Left cardiac atrium (tissue), 4 donors: ENCODE measurements around the gene DMD. TPM values are rescaled to one million over a fixed set of nuclear protein-coding genes. Genes with fewer than 3 reads are reported as not detected.
"Not testable (repeated sequence)": the region's sequence is repeated elsewhere in the genome, so short reads cannot be mapped to it uniquely, and the experiment has no call there.

Experiments used
- ATAC-seq, 2 donors: fragments of 200-7000 bp; cut with Tn5 transposase; one replicate each; pipeline ENCODE4 v1.9.1; 2020; ENCODE audit warnings: mild to moderate bottlenecking in 2 of 2, moderate library complexity in 2 of 2
- DNase-seq: peaks from one replicate; pipeline ENCODE4 v3.0.0-alpha.2; 2020
- intact Hi-C, 2 donors: fragments of 100-400 bp; cut with DNase I; formaldehyde crosslinking; loops; one replicate each; pipeline versions ENCODE4 v1.14.1 to v1.15.1; 2022 to 2023
- total RNA-seq, 2 donors: library from RNA; stranded (reverse); fragmentation: NEBNext Ultra II Directional; extraction: Animal tissue kit (Norgen Biotek cat#: 25700); gene quantifications; one replicate each; pipeline ENCODE4 v1.2.1, GENCODE V29; 2021
- donor health status: DM: no; HTN: yes; CAD: no.
- donor health status: DM: no; HTN: yes; CAD: no; lungs with severe emphysema.
- donor health status: DM: yes; HTN: yes; CAD: no.
- donor health status: Dilated cardiomyopathy.

The DMD gene
- total RNA-seq, 2 donors from 2014 or later, result 134 to 137 TPM

DNA sequence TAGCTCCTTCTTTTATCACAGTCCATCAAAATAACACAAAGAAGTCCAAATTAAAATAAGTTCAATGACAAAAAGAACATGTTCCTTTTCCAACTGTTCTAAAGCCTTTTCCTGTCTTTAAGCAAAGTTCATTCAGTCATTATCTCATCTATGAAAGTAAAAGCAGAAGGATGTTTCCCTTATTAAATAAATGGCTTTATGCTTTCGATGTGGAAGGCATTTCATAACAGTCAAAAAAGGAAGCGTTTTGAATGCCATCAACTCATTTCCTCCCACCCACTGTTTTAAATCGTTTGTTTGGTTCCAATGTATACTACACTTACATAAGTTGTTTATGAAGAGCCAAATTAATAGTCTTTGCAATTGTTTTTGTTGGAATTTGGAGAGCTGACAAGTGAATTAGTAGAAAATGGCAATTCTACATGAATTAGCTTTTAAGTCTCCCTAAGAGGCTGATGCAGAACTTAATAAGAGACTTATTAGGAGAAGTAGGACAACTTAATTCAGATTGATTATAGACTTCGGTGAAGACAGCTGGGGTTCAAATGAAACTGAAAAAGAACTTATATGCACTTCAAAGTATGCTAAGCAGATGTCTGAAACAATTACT lies 1746.9 kb downstream of the DMD start:
- no peak for ATAC-seq
- DNase-seq, result no peak
- intact Hi-C loops, result no loop called here

DNA sequence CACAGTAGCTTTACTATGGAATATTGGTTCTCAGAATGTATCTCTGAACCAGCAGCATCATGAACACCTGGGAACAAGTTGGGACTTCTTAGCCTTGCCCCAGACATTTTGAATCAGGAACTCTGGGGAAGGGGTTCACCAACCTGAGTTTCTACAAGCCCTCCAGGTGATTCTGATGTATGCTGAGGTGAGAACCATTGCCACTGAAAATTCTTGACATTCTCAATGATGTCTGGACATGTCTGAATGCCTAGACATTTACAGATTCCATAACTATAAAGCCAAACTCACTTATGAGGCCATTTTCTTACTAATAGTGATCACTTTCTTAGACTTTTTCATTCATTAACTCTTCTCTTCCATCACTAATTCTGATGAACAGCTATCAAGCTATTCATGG lies 1750.1 kb downstream of the DMD start:
- intact Hi-C loops, result no loop called here
- DNase-seq, result no peak

DNA sequence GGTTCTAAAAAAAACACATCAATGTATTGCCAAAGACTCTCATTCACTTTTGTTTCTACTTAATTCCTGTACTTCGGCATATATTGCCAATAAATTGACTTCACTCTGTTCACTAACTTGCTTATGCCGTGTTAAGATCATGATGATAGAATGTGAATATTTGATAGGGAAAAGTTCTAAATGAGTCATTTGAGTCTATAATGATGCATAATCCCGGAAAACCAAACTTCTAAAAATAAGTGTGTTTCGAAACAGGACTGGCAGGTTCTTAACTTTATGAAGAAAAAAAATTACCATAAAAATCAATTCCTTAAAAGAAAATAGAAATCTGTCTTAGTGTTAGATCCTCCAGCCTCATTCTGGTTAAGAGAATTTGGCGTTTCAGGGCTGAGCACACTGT lies 1752.0 kb downstream of the DMD start:
- no peak for DNase-seq
- intact Hi-C loops, result no loop called here
- ATAC-seq, result no peak

More for the DNA sequence above, 1750.1 kb downstream of the DMD start:
- no peak for ATAC-seq

DNA sequence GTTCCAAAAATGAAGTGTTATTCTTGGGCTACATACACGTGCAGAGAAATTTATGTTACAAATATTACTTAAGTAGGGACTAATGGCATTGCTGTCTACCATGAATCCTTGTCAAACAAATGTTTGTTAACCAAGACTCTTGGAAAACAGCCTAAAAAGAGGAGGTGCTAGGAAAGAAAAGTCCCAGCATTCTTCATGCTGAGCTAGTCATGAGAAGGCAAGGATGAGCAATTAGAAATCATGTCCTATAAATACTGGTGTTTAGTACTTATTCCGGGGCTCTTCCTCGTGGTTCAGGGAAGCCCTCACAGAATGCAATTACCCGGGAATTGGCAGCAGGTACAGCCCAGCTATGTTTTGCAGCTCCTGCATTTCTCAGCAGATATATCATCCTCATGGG lies 1761.4 kb downstream of the DMD start:
- DNase-seq (no peak), ATAC-seq (no peak)
- intact Hi-C loops, result no loop called here

DNA sequence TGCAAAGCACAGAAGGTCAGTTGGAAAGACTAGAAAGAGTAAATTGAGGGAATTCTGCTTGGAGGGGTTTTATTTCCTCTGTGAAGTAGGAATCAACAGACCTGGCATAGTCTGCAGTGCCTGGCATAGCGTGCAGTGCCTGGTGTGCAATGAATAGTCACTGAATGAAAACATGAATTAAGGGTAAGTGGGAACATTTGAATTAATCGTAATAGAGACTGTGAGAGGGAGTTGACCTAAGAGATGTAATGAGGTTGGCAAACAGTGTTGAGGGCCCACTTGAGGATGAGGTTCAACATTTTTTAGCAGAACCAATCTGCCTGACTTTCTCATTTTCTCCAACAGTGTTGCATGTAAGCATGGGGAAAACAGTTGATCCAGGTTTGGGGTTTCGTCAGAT lies 1762.3 kb downstream of the DMD start:
- intact Hi-C loops, result no loop called here
- ATAC-seq, result no peak
- no peak for DNase-seq

DNA sequence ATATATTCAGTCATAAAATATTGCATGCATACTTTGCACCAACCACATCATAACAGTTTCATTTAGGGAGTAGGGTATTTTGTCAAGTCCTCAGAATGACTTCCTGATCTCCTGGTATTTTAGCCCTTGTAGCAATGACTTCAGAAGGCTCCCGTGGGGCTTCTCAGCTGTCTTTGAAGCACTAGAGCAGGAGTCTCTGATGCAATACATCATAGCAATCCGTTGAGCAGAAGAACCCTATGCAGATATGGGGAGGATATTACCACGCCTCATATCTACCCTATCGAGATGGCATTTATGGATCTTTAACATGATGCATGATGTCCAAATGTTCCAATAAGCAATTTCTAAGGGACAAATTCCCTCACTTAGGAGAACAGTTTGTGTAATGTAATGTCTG lies 1765.8 kb downstream of the DMD start:
- no peak for ATAC-seq
- no peak for DNase-seq
- intact Hi-C loops, result no loop called here

DNA sequence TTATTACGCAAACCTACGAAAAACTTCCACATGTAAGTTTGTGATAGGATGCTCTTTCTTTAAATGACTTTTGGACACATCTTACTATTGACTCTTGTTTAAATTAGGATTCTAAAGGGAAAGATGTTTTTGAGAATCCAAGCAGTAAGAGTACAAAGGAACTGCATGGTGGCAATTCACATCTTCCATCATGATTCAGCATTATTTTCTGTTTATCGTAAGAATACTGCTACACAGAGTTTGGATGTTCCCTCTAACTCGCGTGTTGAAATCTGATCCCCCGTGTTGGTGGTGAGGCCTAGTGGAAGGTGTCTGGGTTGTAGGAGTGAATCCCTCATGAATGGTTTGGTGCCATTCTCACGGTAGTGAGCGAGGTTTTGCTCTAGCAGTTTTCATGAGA lies 1767.7 kb downstream of the DMD start:
- ATAC-seq (no peak), DNase-seq (no peak)
- intact Hi-C loops, result no loop called here

DNA sequence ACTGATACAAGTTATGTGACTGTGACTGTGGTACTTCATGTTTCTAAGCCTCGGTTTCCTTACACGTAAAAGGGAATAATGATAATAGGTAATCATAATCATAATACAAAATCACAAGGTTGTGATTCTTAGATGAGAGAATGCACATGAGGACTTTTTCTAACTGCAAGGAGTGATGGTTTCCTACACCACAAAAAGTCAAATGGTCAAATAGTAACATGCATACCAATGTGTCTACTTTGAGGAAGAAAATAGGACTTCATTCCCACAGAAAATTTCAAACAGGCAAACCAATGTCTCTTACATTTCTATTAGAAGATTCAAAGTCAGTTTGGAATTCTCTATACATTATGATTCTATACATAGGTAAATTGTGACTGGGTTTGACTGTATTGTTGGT lies 1770.8 kb downstream of the DMD start:
- DNase-seq (no peak), ATAC-seq (no peak)
- intact Hi-C loops, result no loop called here

DNA sequence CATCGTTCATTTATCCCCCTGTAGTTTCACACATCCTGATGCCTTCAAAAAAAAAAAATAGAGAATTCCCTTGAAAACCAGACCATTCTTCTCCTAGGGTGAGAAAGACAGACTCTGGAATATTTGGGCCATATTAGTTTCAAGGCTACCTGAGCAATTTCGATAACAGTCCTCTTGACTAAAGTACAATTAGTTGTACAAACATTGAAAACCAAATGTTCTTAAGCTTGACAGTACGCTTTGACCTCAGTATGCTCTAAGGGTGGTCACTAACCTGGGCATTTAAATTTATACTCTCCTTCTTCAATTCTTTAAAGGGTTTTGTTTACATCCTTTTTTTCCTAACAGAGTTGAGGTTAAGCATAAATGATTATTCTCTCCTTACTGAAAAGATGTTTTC lies 1774.9 kb downstream of the DMD start:
- intact Hi-C loops, result no loop called here
- ATAC-seq, result no peak
- DNase-seq, result no peak

DNA sequence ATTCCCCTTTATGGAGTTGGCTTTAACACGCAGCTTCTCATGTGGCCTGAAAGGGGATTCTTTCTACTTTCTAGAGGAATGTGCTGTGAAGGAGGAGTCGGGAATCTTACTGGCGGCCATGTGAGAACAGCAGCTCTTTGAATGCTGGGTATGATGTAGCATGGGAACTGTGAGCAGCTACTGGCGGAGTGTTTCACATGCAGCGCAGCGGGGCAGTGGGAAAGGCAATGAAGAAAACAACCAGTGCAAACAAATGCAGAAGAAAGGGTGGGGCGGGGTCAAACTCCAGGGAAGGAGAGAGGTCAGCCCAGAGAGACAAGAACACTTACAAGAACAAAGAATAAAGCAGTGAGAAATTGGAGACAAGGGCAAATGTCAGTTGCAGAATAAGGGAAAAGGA lies 1775.8 kb downstream of the DMD start:
- ATAC-seq (peak in 1 of 2 donors; percentile 51), DNase-seq (no peak)
- intact Hi-C loops, result no loop called here

DNA sequence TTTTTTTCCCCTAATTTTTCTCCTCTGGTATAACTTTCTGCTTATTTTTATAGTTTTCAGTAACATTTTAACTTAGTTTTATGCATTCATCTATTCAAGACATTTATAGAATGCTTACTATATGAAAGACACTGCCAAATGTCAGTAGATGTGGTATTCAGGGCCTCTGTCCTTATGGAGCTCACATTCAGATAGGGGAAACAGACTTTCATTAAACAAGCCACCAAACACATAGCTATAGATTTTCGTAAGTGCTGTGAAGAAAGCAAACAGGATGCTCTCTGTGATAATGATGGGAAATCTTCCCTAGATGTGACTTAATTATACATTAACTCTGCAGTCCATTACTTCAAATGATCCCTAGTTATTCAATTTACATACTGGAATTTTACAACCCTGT lies 1777.5 kb downstream of the DMD start:
- ATAC-seq, result no peak

DNA sequence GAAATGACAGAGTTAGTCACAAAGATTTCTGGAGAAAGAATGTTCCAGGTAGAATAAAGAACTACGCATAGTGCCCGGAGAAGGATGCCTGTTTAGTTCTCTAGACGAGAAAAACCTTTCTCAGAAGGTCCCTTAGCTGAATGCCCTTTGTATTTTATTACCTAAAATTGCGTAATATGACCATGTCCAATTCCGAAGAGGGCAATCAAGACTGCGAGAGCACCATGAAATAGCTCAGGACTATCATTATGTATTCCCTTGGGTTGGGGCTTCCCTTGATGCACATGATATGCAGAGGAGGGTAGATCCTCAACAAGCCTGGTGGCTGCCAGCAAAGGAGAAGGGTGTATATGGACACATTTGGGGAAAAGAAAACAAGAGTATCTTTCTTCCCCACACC lies 1781.4 kb downstream of the DMD start:
- DNase-seq (no peak), ATAC-seq (no peak)
- intact Hi-C loops, result no loop called here

More for the DNA sequence above, 1777.5 kb downstream of the DMD start:
- DNase-seq, result no peak
- intact Hi-C loops, result no loop called here

DNA sequence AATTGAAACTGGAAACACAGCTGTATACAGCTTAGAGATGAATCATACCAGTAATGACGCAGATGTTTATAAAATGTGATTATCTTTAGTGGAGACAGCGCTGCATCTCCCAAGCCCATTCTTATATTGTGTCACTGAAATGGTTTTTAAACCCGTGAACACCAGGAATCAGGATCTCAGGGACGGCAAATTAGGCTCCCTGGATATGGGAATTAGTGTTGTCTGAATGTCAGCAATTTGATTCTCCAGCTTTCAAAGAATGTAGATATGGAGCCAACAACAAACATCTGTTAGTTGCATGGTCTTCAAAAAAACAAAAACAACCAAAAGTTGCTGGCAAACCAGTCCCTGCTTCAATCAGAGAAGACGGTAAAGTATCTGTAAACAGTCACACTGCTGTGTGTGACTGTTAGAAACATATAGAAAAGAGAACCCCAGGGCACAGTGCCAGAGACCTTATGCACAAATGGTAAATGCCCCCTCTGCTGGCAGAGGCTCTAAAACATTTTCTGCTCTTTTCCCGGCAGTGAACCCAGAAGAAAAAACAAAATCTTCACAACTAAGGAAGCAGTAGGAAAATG lies 1787.7 kb downstream of the DMD start:
- peak in 1 of 2 donors; percentile 75 for ATAC-seq

DNA sequence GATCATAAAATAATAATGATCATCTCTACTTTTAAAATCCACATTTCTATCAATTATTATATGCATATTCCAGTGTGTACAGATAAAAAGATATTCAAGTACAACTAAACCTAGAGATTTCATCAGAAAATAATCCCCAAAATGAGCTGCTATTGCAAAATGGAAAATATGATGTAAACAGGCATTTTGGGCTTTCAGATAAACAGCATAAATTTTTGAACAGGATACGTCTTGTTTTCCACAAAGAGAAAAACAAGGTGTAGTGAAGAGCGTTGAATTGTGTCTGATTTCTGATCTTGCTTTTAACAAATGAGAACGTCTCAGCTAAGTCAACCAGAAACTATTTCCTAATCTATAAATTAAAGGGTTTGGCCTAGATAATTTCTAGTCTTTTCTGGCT lies 1789.9 kb downstream of the DMD start:
- intact Hi-C loops, result no loop called here
- DNase-seq, result no peak
- no peak for ATAC-seq

More for the DNA sequence above, 1787.7 kb downstream of the DMD start:
- DNase-seq, result peak; percentile 33
- intact Hi-C loops, result no loop called here

DNA sequence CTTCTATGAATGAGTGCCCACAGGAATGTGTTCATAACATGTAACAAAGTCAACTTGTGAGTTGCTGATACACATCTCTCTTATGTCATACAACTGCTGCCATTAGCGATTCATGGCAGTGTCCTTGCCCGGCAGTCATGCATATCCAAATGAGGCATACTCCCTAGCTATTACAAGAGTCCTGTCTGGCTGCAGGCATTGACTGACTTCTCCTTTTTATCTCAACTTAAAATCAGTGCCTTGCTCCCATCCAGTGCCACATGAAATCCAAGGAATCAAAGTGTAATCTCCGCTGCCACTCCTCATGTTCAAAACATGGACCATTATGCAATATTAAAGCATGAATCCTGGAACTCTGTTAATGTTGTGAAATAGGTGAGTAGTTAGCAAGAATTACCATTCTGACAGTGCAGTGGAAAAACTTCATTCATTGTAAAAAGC lies 1790.6 kb downstream of the DMD start:
- intact Hi-C loops, result no loop called here
- ATAC-seq, result peak in 1 of 2 donors; percentile 32
- no peak for DNase-seq

DNA sequence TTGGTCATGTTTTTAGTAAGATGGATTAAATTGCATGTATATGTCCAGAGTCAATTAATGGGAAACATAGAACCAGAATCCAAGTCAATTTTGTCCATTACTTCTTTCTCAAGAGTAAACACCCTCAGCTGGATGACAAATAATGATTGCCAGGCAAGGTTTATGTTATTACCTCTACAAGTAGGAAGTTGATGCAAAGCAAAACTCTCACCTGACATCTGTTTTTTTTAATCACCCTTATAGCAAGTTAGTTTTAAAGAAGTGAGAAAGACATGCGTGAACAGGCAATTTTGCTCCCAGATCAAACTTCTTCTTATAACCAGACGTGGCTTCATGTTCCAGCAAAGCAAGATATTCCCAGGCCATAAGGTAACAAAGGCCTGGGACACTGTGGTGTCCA lies 1791.0 kb downstream of the DMD start:
- DNase-seq (no peak), ATAC-seq (no peak)
- intact Hi-C loops, result no loop called here

DNA sequence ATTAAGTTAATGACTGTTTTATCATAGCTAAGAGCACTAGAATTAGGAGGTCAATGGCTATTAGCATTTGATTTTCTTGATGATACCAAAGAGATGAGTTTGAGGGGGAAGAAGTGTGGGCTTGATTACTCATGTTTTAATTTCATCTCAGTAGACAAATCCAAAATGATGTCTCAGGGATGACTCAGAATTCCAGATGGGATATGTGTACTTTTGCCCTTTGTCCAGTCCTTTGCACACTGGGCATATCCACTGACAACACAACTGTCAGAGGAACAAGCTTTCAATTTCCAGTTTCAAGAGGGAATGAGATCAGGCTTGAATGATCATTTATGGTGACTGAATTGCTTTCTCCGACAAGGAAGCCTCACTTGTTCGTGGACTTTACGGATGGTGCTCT lies 1814.2 kb downstream of the DMD start:
- no peak for DNase-seq
- no peak for ATAC-seq
- intact Hi-C loops, result no loop called here

DNA sequence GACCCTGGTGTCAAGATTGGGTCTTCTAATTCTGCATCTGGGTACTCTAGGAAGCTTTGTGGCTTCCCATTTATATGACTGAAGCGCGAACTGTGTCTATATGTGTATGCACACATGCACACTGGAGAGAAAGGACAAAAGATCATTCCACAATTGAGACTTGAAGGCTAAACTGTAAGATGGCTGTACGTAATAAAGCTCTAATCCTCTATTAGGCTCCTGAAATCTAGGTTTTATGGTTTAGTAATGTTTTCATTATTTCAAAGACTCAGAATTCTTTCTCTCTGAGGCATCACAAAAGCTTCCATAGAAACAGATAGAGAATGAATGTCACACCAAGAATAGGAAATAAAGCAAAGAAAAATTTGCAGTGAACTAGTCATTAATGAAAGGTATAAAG lies 1818.8 kb downstream of the DMD start:
- ATAC-seq, result no peak
- DNase-seq, result no peak
- intact Hi-C loops, result no loop called here

DNA sequence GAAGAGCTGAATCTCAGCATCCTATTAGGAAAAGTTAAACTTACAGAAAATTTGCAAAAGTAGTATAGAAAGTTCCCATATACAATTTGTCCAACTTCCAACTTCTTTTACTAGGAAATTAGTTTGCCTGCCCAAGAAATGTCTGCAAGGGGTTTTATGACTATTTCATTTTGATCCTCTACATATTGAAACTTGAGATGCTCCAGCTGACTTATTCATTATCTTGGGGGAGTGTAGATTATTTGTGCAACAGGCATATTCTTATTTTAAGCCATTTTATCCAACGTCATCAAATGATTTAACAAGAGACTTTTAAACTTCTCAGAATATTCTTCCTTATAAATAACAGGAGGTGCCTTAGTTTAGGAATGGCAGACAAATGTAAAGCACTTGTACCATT lies 1822.4 kb downstream of the DMD start:
- ATAC-seq (no peak), DNase-seq (no peak)
- intact Hi-C loops, result no loop called here

DNA sequence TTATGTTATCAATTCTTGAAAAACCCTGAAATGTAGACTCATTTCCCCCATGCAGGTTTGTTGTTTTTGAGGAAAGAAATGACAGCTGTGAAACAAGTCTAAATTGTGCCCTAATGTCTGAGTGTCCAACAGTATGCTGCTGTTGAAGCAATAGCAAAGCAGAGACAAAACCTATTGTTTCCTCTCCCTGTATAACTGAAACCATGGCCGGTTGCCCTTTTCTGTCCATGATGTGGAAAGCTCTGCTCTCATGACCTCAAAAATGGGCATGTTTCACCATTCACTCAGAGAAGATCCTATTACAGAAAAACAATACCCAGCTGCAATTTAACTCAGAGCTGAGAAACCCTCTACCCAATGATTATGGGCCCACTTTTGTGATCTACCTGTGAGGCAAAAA lies 1826.9 kb downstream of the DMD start:
- no peak for ATAC-seq
- DNase-seq, result no peak
- intact Hi-C loops, result no loop called here

DNA sequence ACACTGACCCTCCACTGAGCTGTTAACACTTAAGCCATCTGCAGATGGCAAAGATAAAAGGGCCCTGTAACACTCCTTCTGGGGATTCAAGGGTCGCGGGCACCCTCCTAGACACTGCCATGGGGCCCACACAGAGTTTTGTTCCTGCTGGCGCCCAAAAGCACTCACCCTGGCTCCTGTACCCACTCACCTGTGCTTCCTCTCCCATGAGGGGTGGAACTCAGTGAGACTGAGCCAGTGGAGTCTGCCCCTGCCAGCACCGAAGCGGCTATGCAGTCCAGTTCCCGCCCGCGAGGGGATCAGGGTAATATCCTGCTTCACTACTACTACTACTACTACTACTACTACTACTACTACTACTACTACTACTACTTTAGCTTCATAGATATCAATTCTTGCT lies 1827.4 kb downstream of the DMD start:
- intact Hi-C loops, result no loop called here
- ATAC-seq (no peak), DNase-seq (no peak)

DNA sequence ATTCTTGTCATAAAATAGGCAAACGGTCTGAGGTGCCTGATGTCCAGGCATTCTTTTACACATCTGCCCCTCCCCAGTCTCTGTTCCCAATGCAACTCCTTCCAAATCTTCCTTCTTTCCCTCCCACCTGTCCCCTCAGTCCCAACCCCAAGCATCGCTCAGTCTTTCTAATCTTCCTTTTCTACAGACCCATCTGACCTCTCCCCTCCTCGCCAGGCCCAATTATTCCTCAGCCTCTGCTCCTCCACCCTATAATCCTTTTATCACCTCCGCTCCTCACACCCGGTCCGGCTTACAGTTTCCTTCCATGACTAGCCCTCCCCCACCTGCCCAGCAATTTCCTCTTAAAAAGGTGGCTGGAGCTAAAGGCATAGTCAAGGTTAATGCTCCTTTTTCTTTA lies 1832.4 kb downstream of the DMD start:
- ATAC-seq, intact Hi-C loops, DNase-seq: not testable (repeated sequence)
